Gastroesophageal sphincter (tissue), 4 donors: ENCODE data around the gene EZH1. TPM values are rescaled to one million over a fixed set of nuclear protein-coding genes. Genes with fewer than 3 reads are reported as not detected.

Source experiments
- ATAC-seq: fragments of 150-250 bp; one replicate; pipeline ENCODE4 v1.9.1; 2016; ENCODE audit warnings: mild to moderate bottlenecking, moderate library complexity
- H3K27ac ChIP-seq, 4 donors: fragments of 200-600 bp; sonication (generic) in 3 of 4; 1 replicate in 3 of 4; 2 replicates in 1 of 4; pipeline ENCODE4 v1.5.1; 2016 to 2019
- H3K27me3 ChIP-seq: fragments of 200-600 bp; sonication (generic); one replicate; pipeline ENCODE4 v1.5.1; 2019
- H3K36me3 ChIP-seq, 2 donors: fragments of 200-600 bp; sonication (generic); one replicate each; pipeline ENCODE4 v1.5.1; 2019; ENCODE audit warnings: control low read depth in 1 of 2
- H3K4me1 ChIP-seq, 3 donors: fragments of 200-600 bp; sonication (generic); 1 replicate in 2 of 3; 2 replicates in 1 of 3; pipeline ENCODE4 v1.5.1; 2016 to 2019; ENCODE audit warnings: control low read depth in 2 of 3
- H3K4me3 ChIP-seq, 2 donors: fragments of 200-600 bp; sonication (generic); one replicate each; pipeline ENCODE4 v1.5.1; 2019; ENCODE audit warnings: mild to moderate bottlenecking in 1 of 2, moderate library complexity in 1 of 2
- H3K9me3 ChIP-seq, 3 donors: fragments of 200-600 bp; sonication (generic); one replicate each; pipeline ENCODE4 v1.5.1; 2017 to 2019; ENCODE audit warnings: control low read depth in 2 of 3
- CTCF ChIP-seq, 4 experiments: fragments of 200-600 bp in 2 of 4; fragments of 450-650 bp in 2 of 4; sonication (generic) in 1 of 4; IDR thresholded peaks; one replicate each; pipeline ENCODE4 v1.5.1; 2017 to 2019; ENCODE audit warnings: antibody characterized with exemption in 4 of 4, mild to moderate bottlenecking in 2 of 4, moderate library complexity in 2 of 4
- EP300 ChIP-seq: sonication (generic); formaldehyde crosslinking; IDR thresholded peaks from one replicate; pipeline ENCODE4 v1.6.1; 2017; ENCODE audit warnings: antibody characterized with exemption, mild to moderate bottlenecking
- POLR2A ChIP-seq, 2 donors: fragments of 450-650 bp; IDR thresholded peaks; one replicate each; pipeline ENCODE4 v1.6.1; 2017; ENCODE audit warnings: antibody characterized with exemption in 2 of 2, mild to moderate bottlenecking in 2 of 2, moderate library complexity in 1 of 2
- POLR2AphosphoS5 ChIP-seq: sonication (generic); formaldehyde crosslinking; IDR thresholded peaks from one replicate; pipeline ENCODE4 v1.6.1; 2017; ENCODE audit warnings: antibody characterized with exemption
- WGBS, 2 donors: methylation state at CpG; one replicate each; pipeline ENCODE4 v1.1.5; 2018; ENCODE audit warnings: low coverage in 1 of 2; 5-methylcytosine and 5-hydroxymethylcytosine counted together
- total RNA-seq, 4 donors: library from RNA; depleted of rRNA; stranded (reverse); fragments of >200 nt; gene quantifications; one replicate each; pipeline ENCODE4 v1.1.0, GENCODE V29; 2016

Gene EZH1
- total RNA-seq, 4 donors from 2014 or later = 57.2 to 90.4 (median 59.7) TPM

GRCh38 chr17:42680331-42680808, 64.5 kb downstream of the EZH1 start:
- H3K4me3 ChIP-seq = peak overlapping the region; percentile 23 to 81
- peaks cover 3 to 83% (median 43%) of the 10 kb centered on the region in 3 donors for H3K4me1 ChIP-seq
- WGBS, 2 donors = 29 to 70% methylated on average over 2 of the region's 20 CpGs

GRCh38 chr17:42679492-42680330, 65.1 kb downstream of the EZH1 start:
- peak; percentile 38 for ATAC-seq
- WGBS, 2 donors = no CpG with 5 or more reads among the region's 78 CpGs
- peak overlapping the region; percentile 23 to 81 for H3K4me3 ChIP-seq
- peaks cover 3 to 85% (median 48%) of the 10 kb centered on the region in 3 donors for H3K4me1 ChIP-seq
- H3K9me3 ChIP-seq = no peaks in the 10 kb centered on the region
- peak; percentile 44 for TF ChIP-seq POLR2AphosphoS5
- peak in 3 of 4 experiments; percentile 97 to 98 (median 97) for TF ChIP-seq CTCF (IDR thresholded peaks at IDR 0.05)
- TF ChIP-seq EP300 = no peak
- peak in 1 of 2 donors; percentile 33 for TF ChIP-seq POLR2A (IDR thresholded peaks at IDR 0.05)
- no peaks in the 10 kb centered on the region for H3K27me3 ChIP-seq
- no peaks in the 10 kb centered on the region for H3K36me3 ChIP-seq
- H3K27ac ChIP-seq = peak overlapping the region; percentile 94 to 99 (median 98)

More at GRCh38 chr17:42680331-42680808, 64.5 kb downstream of the EZH1 start:
- no peak for TF ChIP-seq POLR2A (IDR thresholded peaks at IDR 0.05)
- no peak for TF ChIP-seq CTCF (IDR thresholded peaks at IDR 0.05)
- no peak for TF ChIP-seq POLR2AphosphoS5
- no peak for TF ChIP-seq EP300
- peak overlapping the region; percentile 94 to 99 (median 98) for H3K27ac ChIP-seq
- no peak for ATAC-seq
- no peaks in the 10 kb centered on the region for H3K9me3 ChIP-seq
- H3K27me3 ChIP-seq = no peaks in the 10 kb centered on the region
- H3K36me3 ChIP-seq = peaks cover 0 to 6% of the 10 kb centered on the region in 2 donors

- H3K36me3 ChIP-seq = no peaks in the 10 kb centered on the region
- H3K4me3 ChIP-seq = peak overlapping the region; percentile 23 to 81
- TF ChIP-seq POLR2A (IDR thresholded peaks at IDR 0.05) (no peak), CTCF (IDR thresholded peaks at IDR 0.05) (no peak), POLR2AphosphoS5 (peak; percentile 40), EP300 (no peak)
- no peak for ATAC-seq
- H3K4me1 ChIP-seq = peaks cover 3 to 85% (median 54%) of the 10 kb centered on the region in 3 donors
- H3K27me3 ChIP-seq = no peaks in the 10 kb centered on the region
- peak overlapping the region; percentile 94 to 99 (median 98) for H3K27ac ChIP-seq
- 0% methylated on average over 3 of the region's 18 CpGs for WGBS, 2 donors
- no peaks in the 10 kb centered on the region for H3K9me3 ChIP-seq
These were observed 65.8 kb downstream of the EZH1 start for GRCh38 chr17:42678951-42679491.

GRCh38 chr17:42677921-42678781, 66.7 kb downstream of the EZH1 start:
- peaks cover 0 to 6% of the 10 kb centered on the region in 2 donors for H3K36me3 ChIP-seq
- H3K27me3 ChIP-seq = no peaks in the 10 kb centered on the region
- ATAC-seq = peak; percentile 41
- TF ChIP-seq POLR2AphosphoS5 = peak; percentile 23
- TF ChIP-seq CTCF (IDR thresholded peaks at IDR 0.05) = no peak
- peak in 1 of 2 donors; percentile 57 for TF ChIP-seq POLR2A (IDR thresholded peaks at IDR 0.05)
- peaks cover 3 to 85% (median 58%) of the 10 kb centered on the region in 3 donors for H3K4me1 ChIP-seq
- WGBS, 2 donors = 0% methylated on average over 1 to 6 of the region's 53 CpGs
- peak overlapping the region; percentile 94 to 99 (median 98) for H3K27ac ChIP-seq
- H3K9me3 ChIP-seq = no peaks in the 10 kb centered on the region
- peak overlapping the region; percentile 81 to 83 for H3K4me3 ChIP-seq
